Mammary epithelial cell (primary cell): Measurements from ENCODE around the gene SOX21.

ENCODE experiments used
- EZH2 ChIP-seq: IDR thresholded peaks from 2 replicates; pipeline ENCODE4 v1.6.1; 2012; ENCODE audit warnings: low read length, inconsistent platforms, borderline replicate concordance
- TF ChIP-seq, protein P1 (sequence below), 2 donors: IDR thresholded peaks in 1 of 2; conservative IDR thresholded peaks in 1 of 2; 2 replicates each; pipeline ENCODE4 v1.5.1; 2011 to 2012; ENCODE audit warnings: inconsistent platforms in 2 of 2, low read length in 2 of 2, mild to moderate bottlenecking in 2 of 2, control low read depth in 1 of 2, low read depth in 1 of 2; ENCODE audit not compliant: insufficient read depth in 1 of 2; ENCODE audit errors: extremely low read depth in 1 of 2

DNA sequence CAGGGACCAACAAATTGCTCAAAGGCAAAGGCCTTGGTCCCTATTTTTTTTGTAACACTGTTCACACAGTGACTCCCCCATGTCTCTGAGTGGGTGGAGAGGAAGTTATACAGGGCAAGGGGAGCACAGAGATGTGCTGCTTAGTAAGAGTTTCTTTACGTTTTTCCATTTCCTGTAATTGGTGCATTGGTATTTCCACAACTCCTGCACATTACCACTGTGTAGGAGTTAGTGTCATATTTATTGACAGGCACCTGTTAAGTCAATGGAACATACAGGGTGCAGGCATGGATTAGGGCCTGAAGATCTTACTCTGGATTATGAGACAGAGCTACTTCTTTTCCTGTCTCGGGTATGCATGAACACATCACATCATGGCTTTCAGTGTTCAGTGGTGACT, 45.2 kb downstream of the SOX21 start:
- TF ChIP-seq, protein P1, sequence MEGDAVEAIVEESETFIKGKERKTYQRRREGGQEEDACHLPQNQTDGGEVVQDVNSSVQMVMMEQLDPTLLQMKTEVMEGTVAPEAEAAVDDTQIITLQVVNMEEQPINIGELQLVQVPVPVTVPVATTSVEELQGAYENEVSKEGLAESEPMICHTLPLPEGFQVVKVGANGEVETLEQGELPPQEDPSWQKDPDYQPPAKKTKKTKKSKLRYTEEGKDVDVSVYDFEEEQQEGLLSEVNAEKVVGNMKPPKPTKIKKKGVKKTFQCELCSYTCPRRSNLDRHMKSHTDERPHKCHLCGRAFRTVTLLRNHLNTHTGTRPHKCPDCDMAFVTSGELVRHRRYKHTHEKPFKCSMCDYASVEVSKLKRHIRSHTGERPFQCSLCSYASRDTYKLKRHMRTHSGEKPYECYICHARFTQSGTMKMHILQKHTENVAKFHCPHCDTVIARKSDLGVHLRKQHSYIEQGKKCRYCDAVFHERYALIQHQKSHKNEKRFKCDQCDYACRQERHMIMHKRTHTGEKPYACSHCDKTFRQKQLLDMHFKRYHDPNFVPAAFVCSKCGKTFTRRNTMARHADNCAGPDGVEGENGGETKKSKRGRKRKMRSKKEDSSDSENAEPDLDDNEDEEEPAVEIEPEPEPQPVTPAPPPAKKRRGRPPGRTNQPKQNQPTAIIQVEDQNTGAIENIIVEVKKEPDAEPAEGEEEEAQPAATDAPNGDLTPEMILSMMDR (conservative IDR thresholded peaks at IDR 0.05 in 1 of 2, IDR thresholded peaks at IDR 0.05 in 1 of 2; ENCODE audit: extremely low read depth in 1 of 2, insufficient read depth in 1 of 2, low read depth in 1 of 2, low read length in 2 of 2), result no peak
- no peak for TF ChIP-seq EZH2
